ENCODE measurements around the gene RAE1.

The RAE1 gene

GRCh38 chr20:57404006-57404405 is 53.0 kb downstream of the RAE1 start:
- no peak overlapping the region for H3K4me3 ChIP-seq (ENCODE audit: control insufficient read depth, low read depth, low read length)
- TF ChIP-seq CTCF (IDR thresholded peaks at IDR 0.05; ENCODE audit: control insufficient read depth, insufficient read depth, low read depth, low read length, missing control alignments): no peak
- no peak for DNase-seq (ENCODE audit: low read depth)

- no peak for TF ChIP-seq CTCF (IDR thresholded peaks at IDR 0.05; ENCODE audit: control insufficient read depth, insufficient read depth, low read depth, low read length, missing control alignments)
- DNase-seq (ENCODE audit: low read depth): no peak
- H3K4me3 ChIP-seq (ENCODE audit: control insufficient read depth, low read depth, low read length): no peak overlapping the region
Observed at GRCh38 chr20:57404419-57405072, 53.5 kb downstream of the RAE1 start.

- H3K4me3 ChIP-seq (ENCODE audit: control insufficient read depth, low read depth, low read length): no peak overlapping the region
- no peak for TF ChIP-seq CTCF (IDR thresholded peaks at IDR 0.05; ENCODE audit: control insufficient read depth, insufficient read depth, low read depth, low read length, missing control alignments)
- no peak for DNase-seq (ENCODE audit: low read depth)
Observed at GRCh38 chr20:57405236-57406016, 54.4 kb downstream of the RAE1 start.

GRCh38 chr20:57407541-57407956 is 56.5 kb downstream of the RAE1 start:
- TF ChIP-seq CTCF (IDR thresholded peaks at IDR 0.05; ENCODE audit: control insufficient read depth, insufficient read depth, low read depth, low read length, missing control alignments): no peak
- no peak for DNase-seq (ENCODE audit: low read depth)
- H3K4me3 ChIP-seq (ENCODE audit: control insufficient read depth, low read depth, low read length): no peak overlapping the region

- no peak for TF ChIP-seq CTCF (IDR thresholded peaks at IDR 0.05; ENCODE audit: control insufficient read depth, insufficient read depth, low read depth, low read length, missing control alignments)
- no peak overlapping the region for H3K4me3 ChIP-seq (ENCODE audit: control insufficient read depth, low read depth, low read length)
- DNase-seq (ENCODE audit: low read depth): no peak
Observed at GRCh38 chr20:57408131-57408530, 57.1 kb downstream of the RAE1 start.

GRCh38 chr20:57408536-57409233 is 57.6 kb downstream of the RAE1 start:
- no peak for TF ChIP-seq CTCF (IDR thresholded peaks at IDR 0.05; ENCODE audit: control insufficient read depth, insufficient read depth, low read depth, low read length, missing control alignments)
- DNase-seq (ENCODE audit: low read depth): no peak
- no peak overlapping the region for H3K4me3 ChIP-seq (ENCODE audit: control insufficient read depth, low read depth, low read length)
